ENCODE measurements around the gene CEPT1. TPM values are rescaled to one million over a fixed set of nuclear protein-coding genes. Genes with fewer than 3 reads are reported as not detected.

The CEPT1 gene
- total RNA-seq, 1 donor: 59.2 TPM

DNA sequence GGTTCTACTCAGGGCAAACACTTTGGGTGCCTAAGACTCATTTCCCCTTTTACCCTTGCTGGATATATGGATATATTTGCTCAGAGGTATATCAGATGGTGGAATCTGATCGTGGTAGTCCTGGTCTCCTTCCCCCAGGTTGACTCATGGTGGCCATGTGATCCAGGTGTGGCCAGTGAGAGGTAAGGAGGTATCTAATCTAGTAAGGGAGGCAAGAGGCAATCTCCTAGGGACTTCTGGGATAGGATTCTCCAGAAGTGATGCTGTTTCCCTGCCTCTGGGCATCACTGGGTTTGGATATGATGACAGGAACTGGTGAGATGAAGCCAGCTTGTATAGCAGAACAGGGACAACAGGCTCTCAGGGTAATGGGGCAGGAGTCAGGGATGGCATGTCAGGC is 68.9 kb downstream of the CEPT1 start:
- H3K4me3 ChIP-seq (ENCODE audit: low read depth, low read length): no peak overlapping the region
- DNase-seq (ENCODE audit: low read depth): no peak
- TF ChIP-seq, protein P1, sequence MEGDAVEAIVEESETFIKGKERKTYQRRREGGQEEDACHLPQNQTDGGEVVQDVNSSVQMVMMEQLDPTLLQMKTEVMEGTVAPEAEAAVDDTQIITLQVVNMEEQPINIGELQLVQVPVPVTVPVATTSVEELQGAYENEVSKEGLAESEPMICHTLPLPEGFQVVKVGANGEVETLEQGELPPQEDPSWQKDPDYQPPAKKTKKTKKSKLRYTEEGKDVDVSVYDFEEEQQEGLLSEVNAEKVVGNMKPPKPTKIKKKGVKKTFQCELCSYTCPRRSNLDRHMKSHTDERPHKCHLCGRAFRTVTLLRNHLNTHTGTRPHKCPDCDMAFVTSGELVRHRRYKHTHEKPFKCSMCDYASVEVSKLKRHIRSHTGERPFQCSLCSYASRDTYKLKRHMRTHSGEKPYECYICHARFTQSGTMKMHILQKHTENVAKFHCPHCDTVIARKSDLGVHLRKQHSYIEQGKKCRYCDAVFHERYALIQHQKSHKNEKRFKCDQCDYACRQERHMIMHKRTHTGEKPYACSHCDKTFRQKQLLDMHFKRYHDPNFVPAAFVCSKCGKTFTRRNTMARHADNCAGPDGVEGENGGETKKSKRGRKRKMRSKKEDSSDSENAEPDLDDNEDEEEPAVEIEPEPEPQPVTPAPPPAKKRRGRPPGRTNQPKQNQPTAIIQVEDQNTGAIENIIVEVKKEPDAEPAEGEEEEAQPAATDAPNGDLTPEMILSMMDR (IDR thresholded peaks at IDR 0.05; ENCODE audit: insufficient read depth, low read depth, low read length): no peak

DNA sequence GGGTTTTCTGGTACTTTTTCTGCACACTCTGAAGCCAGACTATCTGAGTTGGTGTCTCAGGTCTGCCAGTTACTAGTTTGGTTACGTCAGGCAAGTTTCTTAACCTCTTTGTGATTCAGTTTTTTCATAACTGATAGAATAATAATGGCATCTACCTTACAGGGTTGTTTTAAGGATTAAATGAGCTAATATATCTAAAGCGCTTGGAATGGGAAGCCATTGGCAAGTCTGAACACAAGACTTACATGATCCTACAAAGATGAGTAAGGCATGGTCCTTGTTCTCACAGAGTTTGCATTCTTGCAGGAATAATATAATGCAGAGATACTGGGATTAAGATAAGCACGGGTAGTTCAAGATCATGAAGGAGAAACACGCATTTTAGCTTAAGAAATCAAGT is 69.6 kb downstream of the CEPT1 start:
- TF ChIP-seq, protein P1 (IDR thresholded peaks at IDR 0.05; ENCODE audit: insufficient read depth, low read depth, low read length): no peak
- DNase-seq (ENCODE audit: low read depth): no peak
- no peak overlapping the region for H3K4me3 ChIP-seq (ENCODE audit: low read depth, low read length)

DNA sequence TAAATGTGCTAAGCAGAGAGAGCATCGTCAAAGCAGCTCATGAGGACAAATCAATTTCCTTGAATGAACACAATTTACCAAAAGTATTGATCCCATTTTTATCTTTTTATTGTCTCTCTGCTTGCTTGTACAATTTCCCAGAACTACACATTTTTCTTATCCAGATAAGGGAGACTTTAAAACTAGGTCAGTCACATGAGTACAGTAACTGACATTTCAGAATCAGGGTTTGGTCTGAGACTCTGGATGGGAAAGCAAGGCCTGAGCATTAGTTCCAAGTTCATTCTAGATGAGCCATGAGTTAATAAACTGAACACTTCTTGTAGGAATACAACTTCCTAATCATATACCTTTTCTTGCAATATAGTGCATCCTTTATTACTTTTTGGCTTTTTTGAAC is 71.9 kb downstream of the CEPT1 start:
- DNase-seq (ENCODE audit: low read depth): no peak
- TF ChIP-seq, protein P1 (IDR thresholded peaks at IDR 0.05; ENCODE audit: insufficient read depth, low read depth, low read length): no peak
- no peak overlapping the region for H3K4me3 ChIP-seq (ENCODE audit: low read depth, low read length)

DNA sequence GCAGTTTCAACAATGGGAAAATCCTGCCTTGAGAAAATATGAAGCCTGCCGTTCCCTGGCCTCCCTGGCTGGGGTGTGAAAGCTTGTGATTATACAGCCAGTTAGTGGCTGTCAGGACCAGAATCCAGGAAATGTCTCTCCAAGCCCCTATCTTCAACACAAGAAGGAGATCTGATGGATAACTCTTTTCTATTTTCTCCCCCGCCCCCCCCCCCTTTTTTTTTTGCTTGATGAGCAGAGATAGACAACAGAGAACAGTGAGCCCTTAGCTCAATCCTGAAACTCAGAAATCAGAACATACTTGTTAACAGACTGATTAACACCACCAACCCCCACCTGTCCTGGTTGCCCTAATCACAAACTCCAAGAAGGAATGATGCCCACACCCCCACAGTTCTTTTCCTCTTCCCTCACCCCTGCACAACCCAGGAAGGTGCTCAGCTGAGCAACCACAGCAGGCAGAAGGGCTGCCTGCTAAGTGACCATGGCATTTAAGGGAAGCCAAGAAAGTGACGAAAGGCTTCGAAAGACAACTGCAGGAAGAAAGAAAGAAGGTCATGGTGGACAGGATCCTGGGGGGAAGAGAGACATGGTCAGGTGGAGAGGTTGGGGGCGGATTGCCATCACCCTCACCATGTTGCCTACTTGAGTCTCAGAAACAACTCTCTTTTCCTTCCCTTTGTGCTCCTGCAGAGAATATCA is 72.8 kb downstream of the CEPT1 start:
- H3K4me3 ChIP-seq (ENCODE audit: low read depth, low read length): no peak overlapping the region
- TF ChIP-seq, protein P1 (IDR thresholded peaks at IDR 0.05; ENCODE audit: insufficient read depth, low read depth, low read length): no peak
- no peak for DNase-seq (ENCODE audit: low read depth)

DNA sequence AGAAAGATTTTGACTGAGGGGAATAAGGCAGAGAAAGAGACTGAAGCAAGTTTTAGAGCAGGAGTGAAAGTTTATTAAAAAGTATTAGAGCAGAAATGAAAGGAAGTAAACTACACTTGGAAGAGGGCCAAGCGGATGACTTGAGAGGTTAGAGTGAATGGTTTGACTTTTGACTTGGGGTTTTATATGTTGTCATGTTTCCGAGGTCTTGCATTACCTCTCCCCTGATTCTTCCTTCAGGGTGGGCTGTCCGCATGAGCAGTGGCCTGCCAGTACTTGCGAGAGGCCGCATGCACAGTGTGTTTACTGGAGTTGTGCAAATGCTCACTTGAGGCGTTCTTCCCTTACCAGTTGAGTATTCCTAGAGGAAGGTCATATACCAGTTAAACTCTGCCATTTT is 73.4 kb downstream of the CEPT1 start:
- DNase-seq (ENCODE audit: low read depth): no peak
- TF ChIP-seq, protein P1 (IDR thresholded peaks at IDR 0.05; ENCODE audit: insufficient read depth, low read depth, low read length): no peak
- no peak overlapping the region for H3K4me3 ChIP-seq (ENCODE audit: low read depth, low read length)

DNA sequence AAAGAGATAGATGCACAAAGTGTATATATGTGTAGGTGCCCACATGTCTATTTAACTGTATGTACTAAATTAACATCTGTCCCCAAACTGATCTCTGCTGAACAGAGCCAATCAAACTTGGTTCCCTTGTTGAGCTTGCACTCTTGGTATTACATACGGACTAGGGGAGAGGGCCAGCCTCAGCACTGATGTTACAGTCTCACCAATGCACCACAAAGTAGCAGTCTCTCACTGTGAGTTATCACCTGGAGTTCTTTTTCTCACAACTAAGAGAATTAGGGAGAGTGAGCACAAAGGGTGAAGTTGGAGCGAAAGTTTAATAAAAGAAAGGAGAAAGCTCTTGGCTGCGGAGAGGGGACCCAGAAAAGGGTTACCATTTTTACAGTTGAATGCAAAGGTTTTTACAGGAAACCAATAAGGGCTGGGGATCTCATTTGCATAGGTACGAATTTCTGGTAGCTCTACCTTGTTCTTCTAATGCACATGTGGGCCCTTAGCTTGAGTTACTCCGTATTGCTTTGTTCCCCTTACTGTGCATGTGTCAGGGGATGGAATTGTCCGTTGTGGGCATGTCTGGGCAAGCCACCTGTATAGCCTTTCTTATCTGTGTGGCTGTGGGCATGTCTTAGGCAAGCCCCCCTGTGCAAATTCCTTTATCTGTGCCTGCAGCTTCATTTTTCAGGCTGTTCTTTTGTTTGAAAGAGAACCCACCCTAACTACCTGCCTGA is 74.2 kb downstream of the CEPT1 start:
- TF ChIP-seq, protein P1 (IDR thresholded peaks at IDR 0.05; ENCODE audit: insufficient read depth, low read depth, low read length): no peak
- no peak overlapping the region for H3K4me3 ChIP-seq (ENCODE audit: low read depth, low read length)
- DNase-seq (ENCODE audit: low read depth): no peak
